ENCODE data around the gene FKBP2. TPM values are rescaled to one million over a fixed set of nuclear protein-coding genes. Genes with fewer than 3 reads are reported as not detected.

The FKBP2 gene
- total RNA-seq, 1 donor from 2014 or later = 52.8 TPM

- Mint-ChIP-seq H3K4me1 (ENCODE audit: unreplicated experiment) (peaks cover 17% of the 10 kb centered on the region), H3K4me3 (no peak overlapping the region), H3K27me3 (peaks cover 5% of the 10 kb centered on the region), H3K36me3 (peaks cover 4% of the 10 kb centered on the region), H3K9me3 (no peaks in the 10 kb centered on the region), H3K27ac (peak overlapping the region; percentile 99)
- no peak for DNase-seq (ENCODE audit: extremely low spot score, unreplicated experiment)
- no peak for TF ChIP-seq CTCF (conservative IDR thresholded peaks at IDR 0.05)
These were observed 26.5 kb downstream of the FKBP2 start for GRCh38 chr11:64267207-64267945.

DNA sequence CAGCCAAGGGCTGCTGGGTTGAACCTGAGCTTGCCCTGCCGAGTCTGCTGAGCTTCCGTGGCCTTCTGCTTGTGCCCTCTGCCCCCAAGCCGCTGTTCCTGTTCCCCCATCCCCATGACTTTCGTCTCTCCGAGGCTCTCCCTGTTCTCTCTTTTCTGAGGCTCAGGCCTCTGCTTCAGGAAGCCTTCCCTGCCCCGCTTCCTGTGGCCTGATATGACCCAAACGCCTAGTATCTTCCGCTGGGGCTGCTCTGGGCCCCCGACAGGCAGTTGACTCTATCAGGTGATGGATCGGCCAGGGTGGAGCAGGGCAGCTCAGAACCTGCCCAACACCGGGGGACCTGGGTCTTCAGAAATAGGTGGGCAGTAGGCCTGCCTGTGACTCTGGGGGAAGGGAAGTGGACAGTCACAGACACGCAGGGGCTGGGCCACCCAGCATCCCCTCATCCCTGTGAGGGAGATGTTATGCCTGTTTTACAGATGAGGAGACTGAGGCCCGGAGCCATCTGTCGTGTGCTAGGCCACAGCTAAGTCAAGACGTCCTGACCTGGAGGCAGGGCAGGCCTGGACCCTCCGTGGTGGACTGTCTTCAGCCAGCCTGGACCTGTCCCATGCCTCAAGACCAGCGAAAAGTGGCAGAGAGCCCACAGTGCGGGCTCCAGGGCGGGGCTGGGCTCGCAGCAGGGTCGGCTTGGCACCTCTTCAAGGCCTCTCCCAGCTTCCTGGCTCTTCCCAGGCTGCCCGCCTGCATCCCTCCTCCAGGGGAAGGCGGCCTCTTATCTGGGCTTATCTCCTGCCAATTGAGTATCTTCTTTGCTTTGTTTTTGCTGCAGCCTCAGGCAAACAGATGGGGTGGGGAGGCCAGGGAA is 27.4 kb downstream of the FKBP2 start:
- no peak for TF ChIP-seq CTCF (conservative IDR thresholded peaks at IDR 0.05)
- peak overlapping the region; percentile 99 for H3K27ac Mint-ChIP-seq
- peaks cover 4% of the 10 kb centered on the region for H3K36me3 Mint-ChIP-seq
- no peak for DNase-seq (ENCODE audit: extremely low spot score, unreplicated experiment)
- H3K27me3 Mint-ChIP-seq = peaks cover 5% of the 10 kb centered on the region
- H3K4me1 Mint-ChIP-seq (ENCODE audit: unreplicated experiment) = peaks cover 19% of the 10 kb centered on the region
- no peaks in the 10 kb centered on the region for H3K9me3 Mint-ChIP-seq
- peak overlapping the region; percentile 100 for H3K4me3 Mint-ChIP-seq

DNA sequence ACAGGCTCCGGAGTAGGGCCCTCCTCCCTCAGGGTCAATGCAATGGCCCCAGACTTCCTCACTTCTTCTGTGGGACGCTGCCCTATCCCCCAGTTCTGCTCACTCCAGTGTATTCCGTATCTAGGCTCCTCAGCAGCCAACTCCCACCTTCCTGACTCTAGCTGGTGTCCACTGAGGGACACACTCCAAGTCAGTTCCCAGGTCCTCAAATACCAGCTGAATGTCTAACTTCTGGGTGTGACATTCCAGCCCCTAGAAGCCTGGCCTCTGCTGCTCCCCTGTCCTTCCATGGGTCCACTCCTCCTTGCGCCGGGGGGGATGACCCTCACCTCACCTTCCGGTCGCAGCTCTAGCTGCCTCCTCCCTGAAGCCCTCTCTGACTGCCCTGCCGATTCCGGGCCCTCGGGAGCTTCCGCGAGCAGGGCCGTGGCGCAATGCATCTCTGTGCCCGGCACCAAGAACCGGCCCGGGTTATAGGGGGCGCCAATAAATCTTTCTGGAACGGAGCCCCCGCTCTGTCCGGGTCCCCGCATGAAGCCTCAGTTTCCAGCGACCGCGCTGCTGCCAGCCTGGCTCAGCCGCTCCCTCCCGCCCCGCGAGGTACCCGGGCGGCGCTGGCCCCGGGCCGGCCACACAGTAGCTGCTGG is 28.1 kb downstream of the FKBP2 start:
- peak; percentile 15 for TF ChIP-seq CTCF (conservative IDR thresholded peaks at IDR 0.05)
- Mint-ChIP-seq H3K27ac (peak overlapping the region; percentile 99), H3K36me3 (peaks cover 4% of the 10 kb centered on the region), H3K27me3 (peaks cover 5% of the 10 kb centered on the region), H3K9me3 (no peaks in the 10 kb centered on the region), H3K4me3 (peak overlapping the region; percentile 100), H3K4me1 (ENCODE audit: unreplicated experiment) (peaks cover 19% of the 10 kb centered on the region)
- no peak for DNase-seq (ENCODE audit: extremely low spot score, unreplicated experiment)

DNA sequence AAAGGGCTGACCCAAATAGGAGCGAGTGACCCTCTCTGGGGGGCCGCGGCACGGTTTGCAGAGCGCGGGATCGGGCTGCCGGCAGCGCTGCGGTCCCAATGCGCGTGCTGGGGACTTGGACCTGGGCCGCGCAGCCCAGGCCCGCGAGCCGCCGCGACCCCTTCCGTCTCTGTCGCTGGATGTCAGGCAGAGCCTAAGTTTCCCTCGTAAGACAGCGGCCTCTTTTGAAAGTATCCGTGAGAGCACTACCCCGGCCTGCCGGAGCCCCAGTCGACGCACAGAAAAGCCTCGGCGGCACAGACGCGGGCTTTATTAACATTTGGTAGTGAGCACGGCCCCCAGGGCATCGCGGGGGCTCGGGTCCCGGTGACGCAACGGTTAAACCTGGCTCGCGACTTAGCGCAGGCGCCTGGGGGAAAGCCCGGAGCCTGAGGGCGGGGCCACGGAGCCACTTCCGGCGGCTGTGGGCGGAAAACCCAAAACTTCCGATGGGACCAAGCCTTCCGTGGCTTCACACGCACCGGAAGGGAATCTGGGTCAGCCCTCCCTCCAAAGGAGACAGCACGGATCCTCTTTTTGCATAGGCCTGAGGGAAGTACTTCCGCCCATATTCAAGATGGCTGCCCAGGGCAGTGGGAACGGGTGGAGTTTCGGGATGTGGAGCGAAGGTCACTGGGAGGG is 28.8 kb downstream of the FKBP2 start:
- H3K27ac Mint-ChIP-seq = peak overlapping the region; percentile 99
- peak; percentile 14 for TF ChIP-seq CTCF (conservative IDR thresholded peaks at IDR 0.05)
- no peaks in the 10 kb centered on the region for H3K9me3 Mint-ChIP-seq
- peaks cover 5% of the 10 kb centered on the region for H3K27me3 Mint-ChIP-seq
- DNase-seq (ENCODE audit: extremely low spot score, unreplicated experiment) = peak; percentile 98
- peaks cover 4% of the 10 kb centered on the region for H3K36me3 Mint-ChIP-seq
- peak overlapping the region; percentile 100 for H3K4me3 Mint-ChIP-seq
- peaks cover 19% of the 10 kb centered on the region for H3K4me1 Mint-ChIP-seq (ENCODE audit: unreplicated experiment)
